ENCODE data around the gene IPO13.

- TF ChIP-seq EZH2 (IDR thresholded peaks at IDR 0.05; ENCODE audit: low read length, missing control alignments) (no peak), CTCF (conservative IDR thresholded peaks at IDR 0.05 in 1 of 2, IDR thresholded peaks at IDR 0.05 in 1 of 2; ENCODE audit: low read depth in 1 of 2, low read length in 2 of 2) (no peak)
These were observed 517 bp downstream of the IPO13 start for GRCh38 chr1:43947061-43947873.
